GM12873 (cell line): ENCODE data around the gene ZNF74.

ENCODE experiments used
- TF ChIP-seq, protein P1 (sequence below): IDR thresholded peaks from 2 replicates; pipeline ENCODE4 v1.5.1; 2012; ENCODE audit warnings: low read depth, mild to moderate bottlenecking, moderate library complexity, low read length, control low read depth; ENCODE audit not compliant: insufficient read depth; ENCODE audit errors: missing control alignments

The ZNF74 gene

GRCh38 chr22:20423906-20424551 lies 30.1 kb downstream of the ZNF74 start:
- TF ChIP-seq, protein P1, sequence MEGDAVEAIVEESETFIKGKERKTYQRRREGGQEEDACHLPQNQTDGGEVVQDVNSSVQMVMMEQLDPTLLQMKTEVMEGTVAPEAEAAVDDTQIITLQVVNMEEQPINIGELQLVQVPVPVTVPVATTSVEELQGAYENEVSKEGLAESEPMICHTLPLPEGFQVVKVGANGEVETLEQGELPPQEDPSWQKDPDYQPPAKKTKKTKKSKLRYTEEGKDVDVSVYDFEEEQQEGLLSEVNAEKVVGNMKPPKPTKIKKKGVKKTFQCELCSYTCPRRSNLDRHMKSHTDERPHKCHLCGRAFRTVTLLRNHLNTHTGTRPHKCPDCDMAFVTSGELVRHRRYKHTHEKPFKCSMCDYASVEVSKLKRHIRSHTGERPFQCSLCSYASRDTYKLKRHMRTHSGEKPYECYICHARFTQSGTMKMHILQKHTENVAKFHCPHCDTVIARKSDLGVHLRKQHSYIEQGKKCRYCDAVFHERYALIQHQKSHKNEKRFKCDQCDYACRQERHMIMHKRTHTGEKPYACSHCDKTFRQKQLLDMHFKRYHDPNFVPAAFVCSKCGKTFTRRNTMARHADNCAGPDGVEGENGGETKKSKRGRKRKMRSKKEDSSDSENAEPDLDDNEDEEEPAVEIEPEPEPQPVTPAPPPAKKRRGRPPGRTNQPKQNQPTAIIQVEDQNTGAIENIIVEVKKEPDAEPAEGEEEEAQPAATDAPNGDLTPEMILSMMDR, result no peak

DNA sequence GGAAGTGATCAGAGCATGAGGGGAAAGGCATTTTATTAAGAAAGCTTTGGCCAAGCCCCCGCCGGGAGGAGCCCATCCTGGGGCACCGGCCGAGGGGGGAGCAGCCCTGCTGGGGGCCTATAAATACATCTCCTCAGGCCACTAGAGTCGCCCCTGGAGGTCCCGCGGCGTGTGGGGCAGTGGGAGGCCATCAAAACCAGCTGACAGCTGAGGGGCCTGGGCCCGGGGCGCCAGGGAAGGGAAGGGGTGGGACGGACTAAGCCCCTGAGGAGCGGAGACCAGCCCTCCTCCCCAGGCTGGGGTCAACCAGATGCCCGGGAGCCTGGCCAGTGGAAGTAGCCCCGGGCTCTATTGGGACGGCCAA lies 30.6 kb downstream of the ZNF74 start:
- TF ChIP-seq, protein P1, result no peak

DNA sequence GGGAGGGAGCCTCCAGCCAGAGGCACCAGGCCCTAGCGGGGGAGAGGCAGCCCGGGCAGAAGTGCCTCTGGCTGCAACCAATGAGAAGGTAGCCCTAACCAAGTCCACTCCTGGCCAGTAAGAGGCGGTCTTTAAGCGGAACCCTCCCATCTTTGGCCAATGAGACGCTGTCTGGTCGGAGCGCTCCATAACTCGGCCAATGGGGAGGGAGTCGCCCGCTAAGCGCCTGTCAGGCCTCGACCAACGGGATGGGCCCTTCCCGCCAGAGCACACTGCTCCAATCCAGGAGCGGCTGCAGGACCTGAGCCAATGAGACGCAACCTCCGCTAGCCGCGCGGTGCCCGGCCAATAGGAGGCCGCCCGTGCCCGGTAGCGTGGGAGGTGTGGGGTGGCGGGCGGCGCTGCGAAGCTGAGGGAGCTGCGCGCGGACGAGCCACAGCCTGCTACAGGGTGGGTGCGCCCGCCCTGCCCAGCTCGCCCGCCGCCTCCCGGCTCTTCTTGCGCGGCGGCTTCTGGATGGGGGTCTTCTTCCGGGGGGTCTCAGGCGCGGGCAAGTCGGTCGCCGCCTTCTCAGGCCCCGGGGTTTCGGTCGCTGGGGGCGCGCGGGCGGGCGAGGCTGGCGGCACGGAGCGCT lies 31.1 kb downstream of the ZNF74 start:
- TF ChIP-seq, protein P1, result no peak

DNA sequence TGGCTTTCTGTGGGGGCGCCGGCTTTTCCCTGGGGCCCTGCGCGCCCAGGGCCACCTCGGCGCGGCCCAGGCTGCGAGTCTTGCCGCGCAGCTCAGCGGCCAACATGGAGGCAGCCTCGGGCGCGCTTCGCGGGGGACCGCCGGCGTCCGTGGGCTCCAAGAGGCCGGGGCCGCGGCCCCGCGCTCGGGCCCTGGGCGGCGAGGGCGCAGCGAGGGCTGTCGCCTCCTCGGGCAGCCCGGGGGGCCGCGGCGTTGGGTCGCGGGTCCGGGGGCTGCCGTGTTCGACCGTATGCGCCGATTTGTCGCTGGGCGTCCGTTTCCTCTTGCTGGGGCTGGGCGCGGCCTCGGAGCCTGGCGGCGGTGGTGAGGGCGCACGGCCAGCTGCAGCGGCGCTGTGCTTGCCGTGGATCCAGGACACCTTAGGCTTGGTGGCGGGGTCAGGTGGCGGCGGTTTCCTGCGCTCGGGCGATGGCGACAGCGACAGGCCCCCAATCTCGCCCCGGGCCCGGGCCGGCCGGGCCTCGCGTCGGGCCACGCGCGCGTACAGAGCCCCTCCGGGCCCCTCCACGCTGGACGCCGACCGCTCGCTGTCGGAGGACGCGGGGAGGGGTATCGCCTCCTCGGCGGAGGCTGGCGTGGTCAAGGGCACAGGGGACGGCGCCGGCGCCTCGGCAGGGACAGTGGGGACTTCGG lies 31.8 kb downstream of the ZNF74 start:
- TF ChIP-seq, protein P1, result no peak

DNA sequence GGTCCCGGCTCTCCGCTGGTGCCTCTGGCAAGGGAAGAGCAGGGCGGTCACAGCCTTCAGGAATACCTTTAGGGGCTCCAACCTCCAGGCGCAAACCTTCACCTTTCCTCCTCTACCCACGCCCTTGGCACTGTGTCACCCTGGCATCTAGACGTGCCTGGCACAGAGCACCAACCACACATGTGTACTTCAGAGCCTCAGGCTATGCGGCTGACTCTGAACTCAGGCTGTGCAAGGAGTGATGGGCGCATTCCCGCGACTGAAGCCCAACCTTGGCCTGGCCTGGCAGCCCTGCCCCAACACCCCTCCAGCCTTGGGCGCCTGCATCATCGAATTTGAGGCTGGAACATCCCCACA lies 32.3 kb downstream of the ZNF74 start:
- TF ChIP-seq, protein P1, result no peak

DNA sequence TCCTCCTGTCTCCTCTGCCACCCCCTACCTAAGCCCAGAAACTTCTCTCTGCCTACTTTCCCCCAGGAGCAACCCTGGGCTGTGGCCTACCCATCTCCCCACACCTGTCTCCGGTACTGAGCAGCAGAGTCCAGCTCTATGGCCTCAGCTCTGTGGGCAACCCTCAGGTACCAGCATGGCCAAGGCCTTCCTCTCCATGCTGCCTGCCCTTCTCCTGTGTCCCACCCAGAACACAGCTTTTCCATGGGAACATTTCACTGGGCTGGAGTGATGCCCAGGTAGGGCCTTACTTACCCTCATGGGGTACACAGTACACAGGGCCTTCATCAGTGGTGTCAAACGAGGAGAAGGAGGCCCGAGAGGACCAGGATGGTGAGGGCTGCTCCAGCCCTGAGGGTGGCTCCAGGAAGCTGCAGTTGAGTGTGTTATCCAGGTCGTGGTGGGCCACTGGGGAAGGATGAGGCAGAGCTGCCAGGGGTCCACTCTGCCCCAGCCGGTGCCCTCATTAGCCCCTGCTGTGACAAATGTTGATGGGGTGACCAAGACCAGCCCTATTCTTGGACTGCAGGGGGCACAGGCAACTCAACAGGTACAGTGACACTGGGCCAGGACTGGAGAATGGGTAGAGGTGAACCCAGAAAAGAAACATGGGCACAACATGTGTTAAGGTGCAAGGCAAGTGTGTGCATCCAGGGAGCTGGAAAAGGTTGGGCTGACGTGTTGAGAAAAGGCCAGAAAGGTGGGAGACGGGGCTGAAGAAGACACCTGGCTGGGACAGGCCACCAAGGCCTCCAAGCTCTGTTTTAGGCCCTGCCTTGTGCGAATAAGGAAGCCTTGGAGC lies 33.4 kb downstream of the ZNF74 start:
- TF ChIP-seq, protein P1, result no peak
